A549 (cell line): ENCODE measurements around the gene RHOBTB1. TPM values are rescaled to one million over a fixed set of nuclear protein-coding genes. Genes with fewer than 3 reads are reported as not detected.

Experiments
- ATAC-seq, 2 experiments: fragments of 200-7000 bp in 1 of 2; fragments of >200 bp in 1 of 2; cut with Nextera tagmentation in 1 of 2; cut with Tn5 transposase in 1 of 2; 3 replicates each; pipeline versions ENCODE4 v1.8.0 to v1.9.1; 2018 to 2020; ENCODE audit warnings: mild to moderate bottlenecking in 1 of 2, moderate library complexity in 1 of 2
- CTCF ChIA-PET: fragments of 300-600 bp; sonication (Branson Sonifier 250); formaldehyde crosslinking; extraction: SDS; loops from one replicate; lab custom pipeline; 2021; ENCODE audit warnings: antibody characterized with exemption, inconsistent platforms; lab: Yijun Ruan, JAX
- POLR2A ChIA-PET: fragments of 350-600 bp; formaldehyde crosslinking; extraction: SDS; loops from one replicate; lab custom pipeline; 2021; ENCODE audit warnings: antibody characterized with exemption, inconsistent platforms; lab: Yijun Ruan, JAX
- DNase-seq, 2 experiments: peaks; one replicate each; pipeline versions ENCODE4 v3.0.0 to v3.0.0-alpha.2; 2011 to 2016; ENCODE audit warnings: low read depth in 1 of 2, low spot score in 1 of 2
- FAIRE-seq: peaks from 2 replicates; lab custom pipeline; 2011; peaks lifted over from hg19 to GRCh38; lab: Jason Lieb, UNC
- H3K27ac ChIP-seq, 2 experiments: fragments of >200 bp; sonication (Bioruptor Twin); formaldehyde crosslinking; 3 replicates each; pipeline ENCODE4 v1.5.1; 2016 to 2017
- H3K4me1 ChIP-seq: fragments of >200 bp; sonication (Bioruptor Twin); formaldehyde crosslinking; 3 replicates; pipeline ENCODE4 v1.6.1; 2016
- H3K4me2 ChIP-seq: fragments of >200 bp; sonication (Bioruptor Twin); formaldehyde crosslinking; 3 replicates; pipeline ENCODE4 v1.6.1; 2016
- H3K4me3 ChIP-seq: fragments of >200 bp; sonication (Bioruptor Twin); formaldehyde crosslinking; 3 replicates; pipeline ENCODE4 v1.5.1; 2016
- H3K9me3 ChIP-seq: fragments of >200 bp; sonication (Bioruptor Twin); formaldehyde crosslinking; 3 replicates; pipeline ENCODE4 v1.6.1; 2016
- CBX2 ChIP-seq: fragments of 200-600 bp; sonication (generic); IDR thresholded peaks from 2 replicates; pipeline ENCODE4 v1.6.1; 2016; ENCODE audit warnings: low read depth, mild to moderate bottlenecking, borderline replicate concordance
- CEBPB ChIP-seq, 2 experiments: fragments of >200 bp in 1 of 2; sonication (Bioruptor Twin) in 1 of 2; formaldehyde crosslinking in 1 of 2; IDR thresholded peaks; 2 replicates each; pipeline ENCODE4 v1.6.1; 2012 to 2016
- CHD4 ChIP-seq: fragments of 200-600 bp; sonication (generic); IDR thresholded peaks from 2 replicates; pipeline ENCODE4 v1.6.1; 2016; ENCODE audit warnings: antibody characterized with exemption, mild to moderate bottlenecking, borderline replicate concordance
- E2F6 ChIP-seq: IDR thresholded peaks from 2 replicates; pipeline ENCODE4 v1.6.1; 2012; ENCODE audit warnings: low read depth, borderline replicate concordance
- EHF ChIP-seq: fragments of 250-450 bp; sonication (Bioruptor Pico); IDR thresholded peaks from 2 replicates; pipeline ENCODE4 v1.5.0; 2020; ENCODE audit warnings: mild to moderate bottlenecking
- EHMT2 ChIP-seq: fragments of 200-600 bp; sonication (generic); IDR thresholded peaks from 2 replicates; pipeline ENCODE4 v1.6.1; 2016; ENCODE audit warnings: antibody characterized with exemption, low read depth, mild to moderate bottlenecking, moderate library complexity
- ELK1 ChIP-seq: fragments of 150-350 bp; IDR thresholded peaks from 2 replicates; pipeline ENCODE4 v1.6.1; 2014; ENCODE audit warnings: low read depth, mild to moderate bottlenecking, low read length
- EP300 ChIP-seq, 2 experiments: fragments of >200 bp; sonication (Bioruptor Twin); formaldehyde crosslinking; IDR thresholded peaks; 2 replicates in 1 of 2; 3 replicates in 1 of 2; pipeline ENCODE4 v1.6.1; 2016 to 2017
- ESRRA ChIP-seq: fragments of 150-350 bp; IDR thresholded peaks from 2 replicates; pipeline ENCODE4 v1.6.1; 2014; ENCODE audit warnings: mild to moderate bottlenecking, low read length, borderline replicate concordance
- FOSB ChIP-seq: fragments of 250-450 bp; sonication (Bioruptor Pico); IDR thresholded peaks from 2 replicates; pipeline ENCODE4 v1.5.0; 2020; ENCODE audit warnings: mild to moderate bottlenecking, moderate library complexity
- FOSL2 ChIP-seq, 2 experiments: fragments of 450-650 bp in 1 of 2; fragments of >200 bp in 1 of 2; sonication (Bioruptor Twin) in 1 of 2; formaldehyde crosslinking; IDR thresholded peaks; 2 replicates each; pipeline versions ENCODE4 v1.5.0 to v1.6.1; 2016 to 2020; ENCODE audit warnings: mild to moderate bottlenecking in 1 of 2, moderate library complexity in 1 of 2
- GATA3 ChIP-seq: IDR thresholded peaks from 2 replicates; pipeline ENCODE4 v1.6.1; 2012; ENCODE audit warnings: borderline replicate concordance
- HDAC2 ChIP-seq: fragments of 200-600 bp; sonication (generic); IDR thresholded peaks from 2 replicates; pipeline ENCODE4 v1.6.1; 2016
- HES2 ChIP-seq: fragments of >200 bp; sonication (Bioruptor Twin); formaldehyde crosslinking; IDR thresholded peaks from 2 replicates; pipeline ENCODE4 v1.6.1; 2016
- HOXA7 ChIP-seq: fragments of 250-450 bp; sonication (Bioruptor Pico); IDR thresholded peaks from 2 replicates; pipeline ENCODE4 v1.5.0; 2020; ENCODE audit warnings: mild to moderate bottlenecking, moderate library complexity
- JUNB ChIP-seq: fragments of >200 bp; sonication (Bioruptor Twin); formaldehyde crosslinking; IDR thresholded peaks from 2 replicates; pipeline ENCODE4 v1.6.1; 2016
- KDM1A ChIP-seq: fragments of 200-600 bp; sonication (generic); IDR thresholded peaks from 2 replicates; pipeline ENCODE4 v1.6.1; 2016; ENCODE audit warnings: low read depth, mild to moderate bottlenecking
- MAFK ChIP-seq: fragments of 450-650 bp; IDR thresholded peaks from 2 replicates; pipeline ENCODE4 v1.6.1; 2014; ENCODE audit not compliant: partially characterized antibody
- MAX ChIP-seq: IDR thresholded peaks from 2 replicates; pipeline ENCODE4 v1.6.1; 2012
- MYC ChIP-seq: IDR thresholded peaks from 2 replicates; pipeline ENCODE4 v1.6.1; 2012; ENCODE audit warnings: mild to moderate bottlenecking, inconsistent platforms, low read length, improper control_type of control experiment, borderline replicate concordance
- NPAS2 ChIP-seq: fragments of 250-450 bp; sonication (Bioruptor Pico); IDR thresholded peaks from 2 replicates; pipeline ENCODE4 v1.8.0; 2022; ENCODE audit warnings: mild to moderate bottlenecking, moderate library complexity, borderline replicate concordance
- PBX3 ChIP-seq: IDR thresholded peaks from 2 replicates; pipeline ENCODE4 v1.6.1; 2012
- POLR2A ChIP-seq: IDR thresholded peaks from 2 replicates; pipeline ENCODE4 v1.6.1; 2012; ENCODE audit warnings: mild to moderate bottlenecking, low read length
- POLR2AphosphoS2 ChIP-seq: conservative IDR thresholded peaks from 2 replicates; pipeline ENCODE4 v1.6.1; 2012; ENCODE audit warnings: low read length, improper control_type of control experiment, inconsistent platforms
- RAD21 ChIP-seq, 2 experiments: fragments of >200 bp in 1 of 2; sonication (Bioruptor Twin) in 1 of 2; formaldehyde crosslinking in 1 of 2; IDR thresholded peaks in 1 of 2; conservative IDR thresholded peaks in 1 of 2; 2 replicates in 1 of 2; 3 replicates in 1 of 2; pipeline ENCODE4 v1.6.1; 2012 to 2018; ENCODE audit warnings: inconsistent platforms in 1 of 2
- RARB ChIP-seq: fragments of 250-450 bp; sonication (Bioruptor Pico); IDR thresholded peaks from 2 replicates; pipeline ENCODE4 v1.8.0; 2021; ENCODE audit warnings: mild to moderate bottlenecking, moderate library complexity
- RFX5 ChIP-seq: fragments of 450-650 bp; IDR thresholded peaks from 2 replicates; pipeline ENCODE4 v1.7.1; 2014; ENCODE audit warnings: antibody characterized with exemption, mild to moderate bottlenecking, moderate library complexity
- RNF2 ChIP-seq: fragments of 200-600 bp; sonication (generic); IDR thresholded peaks from 2 replicates; pipeline ENCODE4 v1.6.1; 2016; ENCODE audit warnings: low read depth, mild to moderate bottlenecking, antibody characterized with exemption, moderate library complexity, borderline replicate concordance
- SMC3 ChIP-seq: fragments of >200 bp; sonication (Bioruptor Twin); formaldehyde crosslinking; IDR thresholded peaks from 3 replicates; pipeline ENCODE4 v1.6.1; 2018; ENCODE audit warnings: inconsistent platforms
- SREBF2 ChIP-seq: fragments of 450-650 bp; IDR thresholded peaks from 2 replicates; pipeline ENCODE4 v1.6.1; 2014; ENCODE audit warnings: mild to moderate bottlenecking, moderate library complexity
- TFCP2L1 ChIP-seq: fragments of 250-450 bp; sonication (Bioruptor Pico); IDR thresholded peaks from 2 replicates; pipeline ENCODE4 v1.5.0; 2021; ENCODE audit warnings: mild to moderate bottlenecking
- ZC3H11A ChIP-seq: fragments of 450-650 bp; IDR thresholded peaks from 2 replicates; pipeline ENCODE4 v1.6.1; 2014; ENCODE audit warnings: antibody characterized with exemption, mild to moderate bottlenecking
- ZFP36 ChIP-seq: fragments of 450-650 bp; IDR thresholded peaks from 2 replicates; pipeline ENCODE4 v1.6.1; 2014; ENCODE audit warnings: borderline replicate concordance; ENCODE audit not compliant: partially characterized antibody
- ZSCAN20 ChIP-seq: fragments of 250-450 bp; sonication (Bioruptor Pico); IDR thresholded peaks from 2 replicates; pipeline ENCODE4 v1.8.0; 2022; ENCODE audit warnings: mild to moderate bottlenecking, moderate library complexity
- whole genome bisulfite sequencing: methylation state at CpG from one replicate; pipeline ENCODE4 v1.1.6; 2017; ENCODE audit errors: missing lambda C conversion rate; 5-methylcytosine and 5-hydroxymethylcytosine counted together
- polyA plus RNA-seq, 4 experiments: library from polyadenylated mRNA; depleted of rRNA in 3 of 4; stranded (reverse); fragments of >200 nt; fragmentation: RNase III in 1 of 4; extraction: RNeasy Plus Mini Kit Qiagen cat#74134 plus additional on column Dnase treatment in 1 of 4; gene quantifications; 2 replicates in 3 of 4; 3 replicates in 1 of 4; pipeline ENCODE4 v1.2.3, GENCODE V29; 2011 to 2017

Gene RHOBTB1
- polyA plus RNA-seq, 2 of the 4 experiments (the other 2 are of a cell fraction) = 6.6 to 24.7 TPM

- Histone ChIP-seq H3K4me1 (peaks cover 61% of the 10 kb centered on the region), H3K4me3 (no peak overlapping the region)
- TF ChIP-seq E2F6 (no peak), MAX (no peak), RARB (no peak), ZC3H11A (no peak), KDM1A (no peak), ZSCAN20 (CRISPR knock-in tag) (no peak), CBX2 (no peak), RFX5 (no peak), TFCP2L1 (CRISPR knock-in tag) (no peak)
- TF ChIP-seq, all 56 proteins: peak for 0
- FAIRE-seq (peak; percentile 49), DNase-seq (no peak), ATAC-seq (no peak)
- 74% methylated on average over 3 of the region's 3 CpGs for WGBS
- Histone ChIP-seq H3K9me3 (no peaks in the 10 kb centered on the region), H3K27ac (peak overlapping the region; percentile 82 to 85), H3K4me2 (peak overlapping the region; percentile 78; the same call in 1 of the 3 replicates)
- ChIA-PET POLR2A (no interaction called here), CTCF (interaction anchor here (1.2 to 1.5 kb wide), 2 partner anchors 15 to 163 kb away, joined by 3 read pairs; no protein-coding TSS in a partner anchor)
Measured at GRCh38 chr10:60979667-60980104, 35.7 kb upstream of the RHOBTB1 start.

GRCh38 chr10:60978287-60979115 is 34.5 kb upstream of the RHOBTB1 start:
- ATAC-seq = peak; percentile 65 to 83; a peak in 5 of 6 replicates
- FAIRE-seq = peak; percentile 59
- TF ChIP-seq EP300 (IDR thresholded peaks at IDR 0.05) (peak in 1 of 2 experiments; percentile 35; a peak in 2 of 5 replicates), HOXA7 (CRISPR knock-in tag) (peak; percentile 24; the same call in 1 of the 2 replicates), POLR2AphosphoS2 (no peak), JUNB (peak; percentile 89), MYC (no peak), ELK1 (no peak), POLR2A (no peak), RNF2 (no peak), HES2 (no peak), MAFK (peak; percentile 55), NPAS2 (CRISPR knock-in tag) (no peak), FOSL2 (IDR thresholded peaks at IDR 0.05) (peak; percentile 60), FOSL2 (CRISPR knock-in tag; IDR thresholded peaks at IDR 0.05) (peak; percentile 93), ZC3H11A (no peak), EHMT2 (no peak), SREBF2 (no peak), RARB (no peak), KDM1A (no peak), EHF (no peak), SMC3 (no peak), GATA3 (peak; percentile 84), CEBPB (IDR thresholded peaks at IDR 0.05) (peak in 1 of 2 experiments; percentile 51; a peak in 1 of 4 replicates), HDAC2 (no peak), FOSB (CRISPR knock-in tag) (no peak), ZFP36 (no peak), CHD4 (no peak), ESRRA (no peak), PBX3 (0 out of 2 replicates have a peak, but pooled peaks have one; percentile 62), RAD21 (conservative IDR thresholded peaks at IDR 0.05 in 1 of 2, IDR thresholded peaks at IDR 0.05 in 1 of 2) (0 out of 5 replicates have a peak, but pooled peaks of 1 of the 2 experiments have one; percentile 3)

More at GRCh38 chr10:60978287-60979115, 34.5 kb upstream of the RHOBTB1 start:
- peak overlapping the region; percentile 82 to 85 for H3K27ac ChIP-seq
- ChIA-PET CTCF (interaction anchor here (1.2 kb wide), 1 partner anchor 162 kb away, joined by 3 read pairs; no protein-coding TSS in a partner anchor), POLR2A (no interaction called here)
- peak overlapping the region; percentile 78 for H3K4me2 ChIP-seq
- no peaks in the 10 kb centered on the region for H3K9me3 ChIP-seq
- DNase-seq = peak in 1 of 2 experiments; percentile 75
- 3% methylated on average over 7 of the region's 7 CpGs for WGBS
- H3K4me3 ChIP-seq = peak overlapping the region; percentile 22; the same call in 2 of the 3 replicates
- peaks cover 69% of the 10 kb centered on the region for H3K4me1 ChIP-seq
